DND-41 (cell line): ENCODE measurements around the gene ADAMTS8.
"Not testable (repeated sequence)": the region's sequence is repeated elsewhere in the genome, so short reads cannot be mapped to it uniquely, and the experiment has no call there.

Experiments
- ATAC-seq: fragments of 200-7000 bp; cut with Tn5 transposase; 3 replicates; pipeline ENCODE4 v1.9.1; 2021; ENCODE audit warnings: low read depth; ENCODE audit not compliant: insufficient read depth
- DNase-seq: peaks from one replicate; pipeline ENCODE4 v3.0.0-alpha.2; 2020
- H2AFZ ChIP-seq: 2 replicates; pipeline ENCODE4 v1.6.0; 2012; ENCODE audit warnings: low read depth, low read length
- H3K27ac ChIP-seq: 2 replicates; pipeline ENCODE4 v1.5.1; 2012; ENCODE audit warnings: low read length, inconsistent platforms
- H3K27me3 ChIP-seq: fragments of 200-600 bp; sonication (generic); 2 replicates; pipeline ENCODE4 v1.6.0; 2012; ENCODE audit warnings: low read length, mild to moderate bottlenecking, inconsistent platforms; ENCODE audit not compliant: insufficient read depth, poor library complexity
- H3K36me3 ChIP-seq: 2 replicates; pipeline ENCODE4 v1.5.1; 2012; ENCODE audit warnings: low read length, inconsistent platforms; ENCODE audit not compliant: insufficient read depth
- H3K4me1 ChIP-seq: 2 replicates; pipeline ENCODE4 v1.5.1; 2012; ENCODE audit warnings: mild to moderate bottlenecking, low read length; ENCODE audit not compliant: insufficient read depth
- H3K4me2 ChIP-seq: 2 replicates; pipeline ENCODE4 v1.6.0; 2012; ENCODE audit warnings: mild to moderate bottlenecking, moderate library complexity, low read length, inconsistent platforms; ENCODE audit not compliant: insufficient read depth
- H3K4me3 ChIP-seq, 2 experiments: fragments of 200-600 bp in 1 of 2; shearing (Covaris generic) in 1 of 2; 2 replicates each; pipeline ENCODE4 v1.5.1; 2012 to 2016; ENCODE audit warnings: inconsistent platforms in 2 of 2, low read length in 2 of 2, mild to moderate bottlenecking in 2 of 2, low read depth in 1 of 2, moderate library complexity in 1 of 2
- H3K79me2 ChIP-seq: 2 replicates; pipeline ENCODE4 v1.6.0; 2012; ENCODE audit warnings: low read length, inconsistent platforms; ENCODE audit not compliant: insufficient read depth
- H3K9ac ChIP-seq: 2 replicates; pipeline ENCODE4 v1.6.0; 2012; ENCODE audit warnings: low read depth, mild to moderate bottlenecking, inconsistent platforms, low read length, moderate library complexity
- H3K9me3 ChIP-seq: 2 replicates; pipeline ENCODE4 v1.5.1; 2012; ENCODE audit warnings: low read length, moderate library complexity, mild to moderate bottlenecking, inconsistent platforms; ENCODE audit not compliant: insufficient read depth, severe bottlenecking
- H4K20me1 ChIP-seq: 2 replicates; pipeline ENCODE4 v1.6.0; 2012; ENCODE audit warnings: low read length; ENCODE audit not compliant: insufficient read depth
- EZH2 ChIP-seq: IDR thresholded peaks from 3 replicates; pipeline ENCODE4 v1.6.1; 2012; ENCODE audit warnings: borderline replicate concordance, low read depth, mild to moderate bottlenecking, moderate library complexity, low read length, inconsistent platforms; ENCODE audit not compliant: severe bottlenecking
- TF ChIP-seq, protein P1 (sequence below): IDR thresholded peaks from 2 replicates; pipeline ENCODE4 v1.5.1; 2012; ENCODE audit warnings: borderline replicate concordance, low read length, moderate library complexity, mild to moderate bottlenecking; ENCODE audit not compliant: poor library complexity, severe bottlenecking; ENCODE audit errors: extremely low read depth

The ADAMTS8 gene

GRCh38 chr11:130442737-130443136 is 14.3 kb upstream of the ADAMTS8 start:
- no peaks in the 10 kb centered on the region; the same call in 1 of the 2 replicates for H3K4me1 ChIP-seq
- no peak for ATAC-seq

GRCh38 chr11:130441719-130442118 is 13.3 kb upstream of the ADAMTS8 start:
- H3K4me3 ChIP-seq: no peak overlapping the region
- no peaks in the 10 kb centered on the region for H3K36me3 ChIP-seq
- ATAC-seq: no peak
- H3K27me3 ChIP-seq: no peaks in the 10 kb centered on the region
- no peaks in the 10 kb centered on the region for H3K79me2 ChIP-seq
- H4K20me1 ChIP-seq: no peaks in the 10 kb centered on the region
- H3K4me1 ChIP-seq: no peaks in the 10 kb centered on the region; the same call in 1 of the 2 replicates
- TF ChIP-seq EZH2: no peak
- TF ChIP-seq, protein P1, sequence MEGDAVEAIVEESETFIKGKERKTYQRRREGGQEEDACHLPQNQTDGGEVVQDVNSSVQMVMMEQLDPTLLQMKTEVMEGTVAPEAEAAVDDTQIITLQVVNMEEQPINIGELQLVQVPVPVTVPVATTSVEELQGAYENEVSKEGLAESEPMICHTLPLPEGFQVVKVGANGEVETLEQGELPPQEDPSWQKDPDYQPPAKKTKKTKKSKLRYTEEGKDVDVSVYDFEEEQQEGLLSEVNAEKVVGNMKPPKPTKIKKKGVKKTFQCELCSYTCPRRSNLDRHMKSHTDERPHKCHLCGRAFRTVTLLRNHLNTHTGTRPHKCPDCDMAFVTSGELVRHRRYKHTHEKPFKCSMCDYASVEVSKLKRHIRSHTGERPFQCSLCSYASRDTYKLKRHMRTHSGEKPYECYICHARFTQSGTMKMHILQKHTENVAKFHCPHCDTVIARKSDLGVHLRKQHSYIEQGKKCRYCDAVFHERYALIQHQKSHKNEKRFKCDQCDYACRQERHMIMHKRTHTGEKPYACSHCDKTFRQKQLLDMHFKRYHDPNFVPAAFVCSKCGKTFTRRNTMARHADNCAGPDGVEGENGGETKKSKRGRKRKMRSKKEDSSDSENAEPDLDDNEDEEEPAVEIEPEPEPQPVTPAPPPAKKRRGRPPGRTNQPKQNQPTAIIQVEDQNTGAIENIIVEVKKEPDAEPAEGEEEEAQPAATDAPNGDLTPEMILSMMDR: no peak
- no peak overlapping the region for H3K4me2 ChIP-seq
- no peak overlapping the region for H3K27ac ChIP-seq
- no peaks in the 10 kb centered on the region for H3K9me3 ChIP-seq
- no peak for DNase-seq
- H2AFZ ChIP-seq: no peak overlapping the region
- H3K9ac ChIP-seq: no peak overlapping the region

More at GRCh38 chr11:130442737-130443136, 14.3 kb upstream of the ADAMTS8 start:
- Histone ChIP-seq H3K9me3 (no peaks in the 10 kb centered on the region), H3K27me3 (no peaks in the 10 kb centered on the region), H4K20me1 (no peaks in the 10 kb centered on the region), H3K36me3 (no peaks in the 10 kb centered on the region), H3K4me2 (no peak overlapping the region), H3K79me2 (no peaks in the 10 kb centered on the region), H3K27ac (no peak overlapping the region), H3K4me3 (no peak overlapping the region), H3K9ac (no peak overlapping the region), H2AFZ (no peak overlapping the region)
- DNase-seq: no peak
- TF ChIP-seq, protein P1: no peak
- no peak for TF ChIP-seq EZH2

DNA sequence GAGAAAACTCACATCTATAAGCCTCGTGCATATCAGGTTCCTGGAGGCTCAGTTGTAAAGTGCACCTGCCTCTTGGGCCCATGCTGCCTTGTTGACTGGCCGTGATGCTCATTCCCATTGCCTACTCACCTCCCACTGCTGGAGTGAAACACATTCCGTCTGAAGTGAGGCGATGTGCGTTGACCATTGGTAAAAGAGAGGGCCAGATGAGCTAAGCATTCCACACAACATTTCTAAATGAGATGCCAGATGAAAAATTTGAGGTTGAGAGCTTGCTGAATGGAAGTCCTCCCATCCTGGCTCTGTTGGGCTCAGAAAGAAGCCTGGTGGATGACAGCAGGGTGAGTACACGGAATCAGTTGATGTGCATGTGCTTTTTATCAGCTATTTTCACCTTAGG is 11.5 kb upstream of the ADAMTS8 start:
- TF ChIP-seq, protein P1: no peak
- TF ChIP-seq EZH2: no peak
- ATAC-seq (no peak), DNase-seq (no peak)
- no peak overlapping the region for H3K4me3 ChIP-seq
- no peaks in the 10 kb centered on the region for H3K9me3 ChIP-seq
- H3K4me1 ChIP-seq: peaks cover under 1% of the 10 kb centered on the region
- H3K27ac ChIP-seq: no peak overlapping the region
- H3K27me3 ChIP-seq: peaks cover 11% of the 10 kb centered on the region
- H3K36me3 ChIP-seq: no peaks in the 10 kb centered on the region
- H3K4me2 ChIP-seq: no peak overlapping the region
- H3K79me2 ChIP-seq: no peaks in the 10 kb centered on the region
- H2AFZ ChIP-seq: no peak overlapping the region
- no peaks in the 10 kb centered on the region for H4K20me1 ChIP-seq
- no peak overlapping the region for H3K9ac ChIP-seq

DNA sequence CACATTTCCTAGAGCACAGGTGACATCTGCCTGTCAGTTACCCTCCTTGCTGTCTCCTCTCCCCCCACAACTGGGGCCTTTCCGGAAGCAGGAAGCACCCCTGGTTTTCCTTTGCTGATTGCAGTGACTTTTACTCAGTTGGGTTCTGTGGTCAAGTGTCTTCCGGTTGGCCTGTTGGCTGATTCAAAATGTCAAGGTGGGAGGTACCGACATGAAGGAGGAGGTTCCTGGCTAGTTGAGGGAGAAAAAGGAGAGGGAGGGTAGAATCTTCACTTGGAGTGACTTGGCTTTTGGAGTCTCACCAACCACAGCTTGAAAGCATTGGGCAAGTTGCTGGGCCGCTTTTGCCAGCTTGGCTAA is 10.7 kb upstream of the ADAMTS8 start:
- no peaks in the 10 kb centered on the region for H3K9me3 ChIP-seq
- H3K79me2 ChIP-seq: no peaks in the 10 kb centered on the region
- no peak overlapping the region for H3K9ac ChIP-seq
- no peak overlapping the region for H2AFZ ChIP-seq
- H3K27me3 ChIP-seq: peaks cover 14% of the 10 kb centered on the region
- TF ChIP-seq, protein P1: no peak
- no peak for TF ChIP-seq EZH2
- H3K4me3 ChIP-seq: no peak overlapping the region
- DNase-seq (peak; percentile 44), ATAC-seq (peak; percentile 31; the same call in 2 of the 3 replicates)
- H3K4me2 ChIP-seq: no peak overlapping the region
- peaks cover 4% of the 10 kb centered on the region for H3K4me1 ChIP-seq
- H4K20me1 ChIP-seq: no peaks in the 10 kb centered on the region
- H3K36me3 ChIP-seq: no peaks in the 10 kb centered on the region
- H3K27ac ChIP-seq: no peak overlapping the region

- H3K36me3 ChIP-seq, H3K4me3 ChIP-seq, H3K9ac ChIP-seq, H3K27ac ChIP-seq, H3K4me1 ChIP-seq, DNase-seq, H3K9me3 ChIP-seq, H2AFZ ChIP-seq, H3K4me2 ChIP-seq, H4K20me1 ChIP-seq, H3K79me2 ChIP-seq, ATAC-seq: not testable (repeated sequence)
- H3K27me3 ChIP-seq: peaks cover 14% of the 10 kb centered on the region
Observed at GRCh38 chr11:130438401-130439159, 10.2 kb upstream of the ADAMTS8 start.
